Lung (tissue), 16 donors: ENCODE results near the gene DRC7. TPM values are rescaled to one million over a fixed set of nuclear protein-coding genes. Genes with fewer than 3 reads are reported as not detected.
A peak's percentile ranks its signal among the peaks of the same experiment; 100 is the strongest.

Experiments
- ATAC-seq: fragments of 200-7000 bp; cut with Tn5 transposase; one replicate; pipeline ENCODE4 v1.9.1; 2020; ENCODE audit warnings: moderate number of reproducible peaks; ENCODE audit not compliant: insufficient read depth, low FRiP score
- DNase-seq, 3 donors: peaks; one replicate each; pipeline ENCODE4 v3.0.0-alpha.2; 2013 to 2017
- H3K27ac ChIP-seq, 2 donors: one replicate each; pipeline ENCODE4 v1.5.1; 2013; ENCODE audit warnings: mild to moderate bottlenecking in 2 of 2, moderate library complexity in 2 of 2, control low read depth in 1 of 2, inconsistent platforms in 1 of 2, low read depth in 1 of 2, low read length in 1 of 2
- H3K27me3 ChIP-seq, 3 donors: one replicate each; pipeline ENCODE4 v1.5.1; 2013; ENCODE audit warnings: low read length in 2 of 3; ENCODE audit not compliant: control insufficient read depth in 3 of 3, insufficient read depth in 3 of 3
- H3K36me3 ChIP-seq, 4 donors: one replicate each; pipeline ENCODE4 v1.5.1; 2013; ENCODE audit warnings: low read length in 4 of 4, mild to moderate bottlenecking in 1 of 4, moderate library complexity in 1 of 4; ENCODE audit not compliant: control insufficient read depth in 4 of 4, insufficient read depth in 4 of 4
- H3K4me1 ChIP-seq, 5 donors: one replicate each; pipeline ENCODE4 v1.5.1; 2013; ENCODE audit warnings: low read length in 5 of 5, mild to moderate bottlenecking in 2 of 5, moderate library complexity in 1 of 5; ENCODE audit not compliant: control insufficient read depth in 5 of 5, insufficient read depth in 5 of 5
- H3K4me3 ChIP-seq: one replicate; pipeline ENCODE4 v1.5.1; 2013; ENCODE audit warnings: mild to moderate bottlenecking, control low read depth, moderate library complexity
- H3K9ac ChIP-seq, 2 donors: one replicate each; pipeline ENCODE4 v1.5.1; 2013; ENCODE audit warnings: low read length in 2 of 2, control low read depth in 1 of 2; ENCODE audit not compliant: insufficient read depth in 1 of 2
- H3K9me3 ChIP-seq, 4 donors: one replicate each; pipeline ENCODE4 v1.5.1; 2013; ENCODE audit warnings: low read length in 3 of 4, mild to moderate bottlenecking in 1 of 4, moderate library complexity in 1 of 4; ENCODE audit not compliant: control insufficient read depth in 4 of 4, insufficient read depth in 3 of 4
- CTCF ChIP-seq: IDR thresholded peaks from 2 replicates; pipeline ENCODE4 v1.5.1; 2012; ENCODE audit warnings: mild to moderate bottlenecking; ENCODE audit errors: control extremely low read depth, extremely low read depth
- WGBS, 2 donors: extraction: QIAGEN DNeasy Blood & Tissue Kit; methylation state at CpG; one replicate each; pipeline ENCODE4 v1.1.7; 2013; 5-methylcytosine and 5-hydroxymethylcytosine counted together
- long read RNA-seq, 5 donors: transcript quantifications; one replicate each; lab custom pipeline, GENCODE V29; 2026
- polyA plus RNA-seq, 2 donors: library from polyadenylated mRNA; stranded (reverse); fragments of 200-250 nt; gene quantifications; one replicate each; pipeline ENCODE4 v1.2.1, GENCODE V29; 2013
- total RNA-seq, 2 donors: library from RNA; depleted of rRNA in 1 of 2; stranded (reverse); fragments of >200 nt in 1 of 2; gene quantifications; one replicate each; pipeline ENCODE4 v1.2.1, GENCODE V29; 2014 to 2021
- donor health status: control.
- donor health status: control.
- donor health status: Bipolar disorder and iron deficiency.
- donor health status: healthy.
- donor health status: DM: yes; HTN: yes; CAD: no.

Gene DRC7
- total RNA-seq (10 to 100 TPM in 1 of 2 donors, 1 to 10 TPM in 1; 8.6 to 10.9 TPM), polyA plus RNA-seq (1 to 10 TPM; 2.5 to 4.2 TPM)
- long read RNA-seq, donor 1 = 0 reads
- long read RNA-seq, donor 2 = 0 reads
- long read RNA-seq, donor 3 = 0 reads
- long read RNA-seq, donor 4 = 0 reads
- long read RNA-seq, donor 5 = 0 reads

- H3K4me3 ChIP-seq = no peak within 1 kb of the TSS
- WGBS, 2 donors = 20 to 31% methylated on average over 8 of the region's 8 CpGs
- no peak for TF ChIP-seq CTCF
- no peak within 1 kb of the TSS for H3K27ac ChIP-seq
- H3K9ac ChIP-seq = no peak within 1 kb of the TSS
- peaks cover 0 to 3% (median 0%) of the 10 kb centered on the region in 3 donors for H3K27me3 ChIP-seq
- DNase-seq (peak; percentile 69 to 74 (median 71)), ATAC-seq (peak; percentile 43)
- H3K36me3 ChIP-seq = no peaks in the 10 kb centered on the region
- H3K4me1 ChIP-seq = peaks cover 0 to 2% (median 0%) of the 10 kb centered on the region in 5 donors
- H3K9me3 ChIP-seq = no peaks in the 10 kb centered on the region
These were observed at the start of gene DRC7 for GRCh38 chr16:57694725-57695679. Gene DRC7 (plus strand): TSS chr16:57694806. CDS start chr16:57697950, 3,144 bp downstream.

- H3K4me3 ChIP-seq = no peak overlapping the region
- DNase-seq (no peak), ATAC-seq (no peak)
- no peaks in the 10 kb centered on the region for H3K27me3 ChIP-seq
- H3K4me1 ChIP-seq = peaks cover 0 to 36% (median 0%) of the 10 kb centered on the region in 5 donors
- no peak for TF ChIP-seq CTCF
- no peaks in the 10 kb centered on the region for H3K9me3 ChIP-seq
- H3K36me3 ChIP-seq = peaks cover 0 to 2% (median 0%) of the 10 kb centered on the region in 4 donors
- H3K9ac ChIP-seq = no peak overlapping the region
- 46 to 56% methylated on average over 8 to 10 of the region's 10 CpGs for WGBS, 2 donors
- H3K27ac ChIP-seq = peak overlapping the region; percentile 44 to 68
These were observed 49.4 kb upstream of the DRC7 start for GRCh38 chr16:57645169-57645568.

GRCh38 chr16:57645691-57646387 is 48.8 kb upstream of the DRC7 start:
- H3K9me3 ChIP-seq = peaks cover 0 to 2% (median 0%) of the 10 kb centered on the region in 4 donors
- DNase-seq = peak in 1 of 3 donors; percentile 51
- no peak for ATAC-seq
- H3K27me3 ChIP-seq = no peaks in the 10 kb centered on the region
- H3K36me3 ChIP-seq = peaks cover 0 to 5% (median 0%) of the 10 kb centered on the region in 4 donors
- H3K4me1 ChIP-seq = peaks cover 0 to 34% (median 0%) of the 10 kb centered on the region in 5 donors
- H3K4me3 ChIP-seq = no peak overlapping the region
- no peak for TF ChIP-seq CTCF
- no peak overlapping the region for H3K9ac ChIP-seq
- peak overlapping the region; percentile 68 to 86 for H3K27ac ChIP-seq
- 54 to 57% methylated on average over 24 of the region's 24 CpGs for WGBS, 2 donors
